ENCODE results near the gene ARHGEF3.

The ARHGEF3 gene

DNA sequence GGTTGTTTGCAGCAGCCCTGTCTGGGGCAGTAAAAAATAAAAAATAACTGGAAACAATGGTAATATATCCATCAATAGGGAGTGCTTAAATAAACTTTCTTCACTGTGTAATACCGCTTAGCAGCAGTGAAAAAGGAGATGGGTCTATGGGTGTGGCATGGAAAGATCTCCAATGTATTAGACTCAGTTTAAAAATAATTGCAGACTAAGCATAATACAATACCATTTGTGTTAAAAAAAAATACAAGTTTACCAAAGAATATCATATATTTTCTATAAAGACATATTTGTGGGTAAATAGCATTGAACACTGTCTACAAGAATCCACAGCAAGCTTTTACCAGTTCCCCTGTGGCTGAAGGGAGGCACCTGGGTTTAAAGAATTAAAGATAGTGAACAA lies 1.0 kb upstream of the ARHGEF3 start (continued):
- TF ChIP-seq ZXDB (tag by site-specific recombination; IDR thresholded peaks at IDR 0.05) (no peak), ZNF404 (tag by site-specific recombination; IDR thresholded peaks at IDR 0.05) (no peak), ZNF548 (tag by site-specific recombination; IDR thresholded peaks at IDR 0.05) (no peak)
- TF ChIP-seq, protein P1, sequence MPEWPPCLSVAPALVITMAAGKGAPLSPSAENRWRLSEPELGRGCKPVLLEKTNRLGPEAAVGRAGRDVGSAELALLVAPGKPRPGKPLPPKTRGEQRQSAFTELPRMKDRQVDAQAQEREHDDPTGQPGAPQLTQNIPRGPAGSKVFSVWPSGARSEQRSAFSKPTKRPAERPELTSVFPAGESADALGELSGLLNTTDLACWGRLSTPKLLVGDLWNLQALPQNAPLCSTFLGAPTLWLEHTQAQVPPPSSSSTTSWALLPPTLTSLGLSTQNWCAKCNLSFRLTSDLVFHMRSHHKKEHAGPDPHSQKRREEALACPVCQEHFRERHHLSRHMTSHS (tag by site-specific recombination; IDR thresholded peaks at IDR 0.05) = no peak

DNA sequence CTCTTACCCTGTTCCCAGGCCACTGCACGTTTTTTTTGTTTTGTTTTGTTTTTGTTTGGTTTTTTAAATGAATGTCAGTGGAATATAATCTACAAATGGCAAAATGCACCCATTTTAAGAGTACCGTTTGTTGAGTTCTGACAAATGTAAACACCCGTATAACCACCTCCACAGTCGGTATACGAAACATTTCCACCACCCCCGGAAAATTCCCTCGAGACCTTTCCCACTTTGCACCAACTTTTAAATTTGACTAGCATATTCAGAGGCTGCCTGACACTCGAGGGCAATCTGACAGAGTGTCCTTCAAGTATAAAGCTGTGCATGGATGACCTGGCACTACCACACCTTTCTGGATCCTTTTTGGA lies 613 bp upstream of the ARHGEF3 start:
- POLR2A ChIA-PET = interaction anchor here (0.6 to 1.3 kb wide), 4 partner anchors 17 to 128 kb away, joined by 3 to 7 read pairs (median 3); no protein-coding TSS in a partner anchor
- Histone ChIP-seq H3K9me3 (ENCODE audit: control insufficient read depth, insufficient read depth, low read depth, low read length) (no peaks in the 10 kb centered on the region), H3K4me1 (ENCODE audit: control insufficient read depth, insufficient read depth, low read length) (peaks cover 12% of the 10 kb centered on the region), H3K4me3 (ENCODE audit: low read depth, low read length) (no peak overlapping the region), H3K27ac (ENCODE audit: extremely low read depth, low read depth, low read length) (no peak overlapping the region), H3K36me3 (ENCODE audit: control insufficient read depth in 2 of 2, insufficient read depth in 1 of 2, low read length in 2 of 2) (no peaks in the 10 kb centered on the region)
- no peak for TF ChIP-seq SP2 (tag by site-specific recombination; IDR thresholded peaks at IDR 0.05)
- TF ChIP-seq ZNF140 (tag by site-specific recombination; IDR thresholded peaks at IDR 0.05) = no peak
- TF ChIP-seq, protein P2, sequence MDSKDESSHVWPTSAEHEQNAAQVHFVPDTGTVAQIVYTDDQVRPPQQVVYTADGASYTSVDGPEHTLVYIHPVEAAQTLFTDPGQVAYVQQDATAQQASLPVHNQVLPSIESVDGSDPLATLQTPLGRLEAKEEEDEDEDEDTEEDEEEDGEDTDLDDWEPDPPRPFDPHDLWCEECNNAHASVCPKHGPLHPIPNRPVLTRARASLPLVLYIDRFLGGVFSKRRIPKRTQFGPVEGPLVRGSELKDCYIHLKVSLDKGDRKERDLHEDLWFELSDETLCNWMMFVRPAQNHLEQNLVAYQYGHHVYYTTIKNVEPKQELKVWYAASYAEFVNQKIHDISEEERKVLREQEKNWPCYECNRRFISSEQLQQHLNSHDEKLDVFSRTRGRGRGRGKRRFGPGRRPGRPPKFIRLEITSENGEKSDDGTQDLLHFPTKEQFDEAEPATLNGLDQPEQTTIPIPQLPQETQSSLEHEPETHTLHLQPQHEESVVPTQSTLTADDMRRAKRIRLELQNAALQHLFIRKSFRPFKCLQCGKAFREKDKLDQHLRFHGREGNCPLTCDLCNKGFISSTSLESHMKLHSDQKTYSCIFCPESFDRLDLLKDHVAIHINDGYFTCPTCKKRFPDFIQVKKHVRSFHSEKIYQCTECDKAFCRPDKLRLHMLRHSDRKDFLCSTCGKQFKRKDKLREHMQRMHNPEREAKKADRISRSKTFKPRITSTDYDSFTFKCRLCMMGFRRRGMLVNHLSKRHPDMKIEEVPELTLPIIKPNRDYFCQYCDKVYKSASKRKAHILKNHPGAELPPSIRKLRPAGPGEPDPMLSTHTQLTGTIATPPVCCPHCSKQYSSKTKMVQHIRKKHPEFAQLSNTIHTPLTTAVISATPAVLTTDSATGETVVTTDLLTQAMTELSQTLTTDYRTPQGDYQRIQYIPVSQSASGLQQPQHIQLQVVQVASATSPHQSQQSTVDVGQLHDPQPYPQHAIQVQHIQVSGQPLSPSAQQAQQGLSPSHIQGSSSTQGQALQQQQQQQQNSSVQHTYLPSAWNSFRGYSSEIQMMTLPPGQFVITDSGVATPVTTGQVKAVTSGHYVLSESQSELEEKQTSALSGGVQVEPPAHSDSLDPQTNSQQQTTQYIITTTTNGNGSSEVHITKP (tag by site-specific recombination; IDR thresholded peaks at IDR 0.05) = peak; percentile 79
- 0 out of 2 replicates have a peak, but pooled peaks have one; percentile 6 for TF ChIP-seq ZNF24 (tag by site-specific recombination; IDR thresholded peaks at IDR 0.05)
- no peak for TF ChIP-seq ZNF433 (tag by site-specific recombination; IDR thresholded peaks at IDR 0.05; ENCODE audit: low read depth)
- CTCF ChIA-PET = interaction anchor here (0.7 to 5.8 kb wide), 10 partner anchors 10 to 189 kb away, joined by 3 to 57 read pairs (median 6); no protein-coding TSS in a partner anchor

DNA sequence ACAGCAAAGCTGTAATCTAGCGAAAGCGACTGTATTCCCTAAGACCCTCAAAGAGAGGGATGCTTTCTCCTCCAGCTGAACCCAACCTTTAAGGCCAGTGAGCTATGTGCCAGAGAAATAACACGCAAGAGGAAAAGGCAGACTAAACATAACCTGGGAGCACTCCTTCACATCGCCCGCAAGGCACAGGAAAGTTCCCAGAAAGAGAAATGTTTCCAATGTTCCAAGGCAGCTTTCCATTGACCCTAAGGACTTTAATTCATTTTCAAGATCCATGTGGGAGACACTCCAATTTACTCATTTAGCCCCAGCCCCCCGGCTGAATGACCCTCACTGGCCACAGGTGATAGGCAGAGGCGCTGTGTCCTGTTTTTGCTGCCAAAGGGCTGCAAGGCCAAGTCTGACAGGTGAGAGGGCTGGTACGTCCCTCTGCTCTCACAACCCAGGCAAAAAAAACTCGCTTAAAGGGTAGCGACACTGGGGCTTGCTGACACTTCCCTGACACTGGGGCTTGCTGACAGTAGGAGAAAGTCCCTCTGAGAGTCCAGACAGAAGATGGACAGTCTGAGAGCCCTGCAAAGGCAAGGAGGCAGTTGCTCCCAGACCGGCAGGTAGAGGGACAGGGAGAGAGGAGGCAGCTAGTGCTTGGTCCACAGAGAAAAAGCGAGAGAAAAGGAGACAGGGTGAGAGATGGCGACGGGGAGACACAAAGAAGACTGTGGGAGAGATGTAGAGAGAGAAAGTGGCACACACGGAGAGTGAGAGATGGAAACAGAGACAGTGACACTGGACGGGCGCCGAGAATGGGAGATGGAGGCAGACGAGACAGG lies 702 bp downstream of the ARHGEF3 start:
- H3K36me3 ChIP-seq (ENCODE audit: control insufficient read depth in 2 of 2, insufficient read depth in 1 of 2, low read length in 2 of 2) = no peaks in the 10 kb centered on the region
- peak overlapping the region; percentile 70 for H3K4me3 ChIP-seq (ENCODE audit: low read depth, low read length)
- H3K9me3 ChIP-seq (ENCODE audit: control insufficient read depth, insufficient read depth, low read depth, low read length) = no peaks in the 10 kb centered on the region
- peak overlapping the region; percentile 30; the same call in 1 of the 2 replicates for H3K27ac ChIP-seq (ENCODE audit: extremely low read depth, low read depth, low read length)
- H3K4me1 ChIP-seq (ENCODE audit: control insufficient read depth, insufficient read depth, low read length) = peaks cover 15% of the 10 kb centered on the region
- CTCF ChIA-PET = interaction anchor here (0.5 to 5.8 kb wide), 16 partner anchors 11 to 756 kb away, joined by 3 to 57 read pairs (median 4); no protein-coding TSS in a partner anchor
- POLR2A ChIA-PET = interaction anchor here (0.6 to 1.3 kb wide), 10 partner anchors 9 to 670 kb away, joined by 3 to 7 read pairs (median 3); no protein-coding TSS in a partner anchor
- TF ChIP-seq ZNF366 (tag by site-specific recombination; conservative IDR thresholded peaks at IDR 0.05) (peak; percentile 53), ZSCAN30 (tag by site-specific recombination; IDR thresholded peaks at IDR 0.05) (no peak), PRDM1 (tag by site-specific recombination; IDR thresholded peaks at IDR 0.05) (peak; percentile 97), ZXDB (tag by site-specific recombination; IDR thresholded peaks at IDR 0.05) (no peak), YY2 (tag by site-specific recombination; IDR thresholded peaks at IDR 0.05) (peak; percentile 38; the same call in 1 of the 2 replicates), ZFHX2 (tag by site-specific recombination; conservative IDR thresholded peaks at IDR 0.05) (0 out of 2 replicates have a peak, but pooled peaks have one; percentile 1)
- TF ChIP-seq, protein P3, sequence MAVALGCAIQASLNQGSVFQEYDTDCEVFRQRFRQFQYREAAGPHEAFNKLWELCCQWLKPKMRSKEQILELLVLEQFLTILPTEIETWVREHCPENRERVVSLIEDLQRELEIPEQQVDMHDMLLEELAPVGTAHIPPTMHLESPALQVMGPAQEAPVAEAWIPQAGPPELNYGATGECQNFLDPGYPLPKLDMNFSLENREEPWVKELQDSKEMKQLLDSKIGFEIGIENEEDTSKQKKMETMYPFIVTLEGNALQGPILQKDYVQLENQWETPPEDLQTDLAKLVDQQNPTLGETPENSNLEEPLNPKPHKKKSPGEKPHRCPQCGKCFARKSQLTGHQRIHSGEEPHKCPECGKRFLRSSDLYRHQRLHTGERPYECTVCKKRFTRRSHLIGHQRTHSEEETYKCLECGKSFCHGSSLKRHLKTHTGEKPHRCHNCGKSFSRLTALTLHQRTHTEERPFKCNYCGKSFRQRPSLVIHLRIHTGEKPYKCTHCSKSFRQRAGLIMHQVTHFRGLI (tag by site-specific recombination; IDR thresholded peaks at IDR 0.05) = no peak
- TF ChIP-seq, protein P4, sequence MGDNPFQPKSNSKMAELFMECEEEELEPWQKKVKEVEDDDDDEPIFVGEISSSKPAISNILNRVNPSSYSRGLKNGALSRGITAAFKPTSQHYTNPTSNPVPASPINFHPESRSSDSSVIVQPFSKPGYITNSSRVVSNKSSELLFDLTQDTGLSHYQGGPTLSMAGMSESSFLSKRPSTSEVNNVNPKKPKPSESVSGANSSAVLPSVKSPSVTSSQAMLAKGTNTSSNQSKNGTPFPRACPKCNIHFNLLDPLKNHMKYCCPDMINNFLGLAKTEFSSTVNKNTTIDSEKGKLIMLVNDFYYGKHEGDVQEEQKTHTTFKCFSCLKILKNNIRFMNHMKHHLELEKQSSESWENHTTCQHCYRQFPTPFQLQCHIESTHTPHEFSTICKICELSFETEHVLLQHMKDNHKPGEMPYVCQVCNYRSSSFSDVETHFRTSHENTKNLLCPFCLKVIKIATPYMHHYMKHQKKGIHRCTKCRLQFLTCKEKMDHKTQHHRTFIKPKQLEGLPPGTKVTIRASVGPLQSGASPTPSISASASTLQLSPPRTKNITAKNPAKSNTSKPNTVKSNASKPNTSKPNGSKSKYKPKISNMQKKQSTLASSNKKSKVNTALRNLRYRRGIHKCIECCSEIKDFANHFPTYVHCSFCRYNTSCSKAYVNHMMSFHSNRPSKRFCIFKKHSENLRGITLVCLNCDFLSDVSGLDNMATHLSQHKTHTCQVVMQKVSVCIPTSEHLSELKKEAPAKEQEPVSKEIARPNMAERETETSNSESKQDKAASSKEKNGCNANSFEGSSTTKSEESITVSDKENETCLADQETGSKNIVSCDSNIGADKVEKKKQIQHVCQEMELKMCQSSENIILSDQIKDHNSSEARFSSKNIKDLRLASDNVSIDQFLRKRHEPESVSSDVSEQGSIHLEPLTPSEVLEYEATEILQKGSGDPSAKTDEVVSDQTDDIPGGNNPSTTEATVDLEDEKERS (tag by site-specific recombination; IDR thresholded peaks at IDR 0.05) = no peak

All from HEK293 (cell line).